NT2/D1 (cell line): ENCODE results near the gene OR2V1.

Source experiments
- SUZ12 ChIP-seq: IDR thresholded peaks from 2 replicates; pipeline ENCODE4 v1.6.1; 2011; ENCODE audit not compliant: insufficient read length, insufficient read depth; ENCODE audit errors: extremely low read depth
- YY1 ChIP-seq: IDR thresholded peaks from 2 replicates; pipeline ENCODE4 v1.6.1; 2011; ENCODE audit not compliant: insufficient read length, insufficient read depth
- ZNF274 ChIP-seq: IDR thresholded peaks from 2 replicates; pipeline ENCODE4 v1.6.1; 2011; ENCODE audit warnings: mild to moderate bottlenecking, low read depth, low read length

GRCh38 chr5:181087309-181087708 lies 43.7 kb downstream of the OR2V1 start:
- no peak for TF ChIP-seq ZNF274
- no peak for TF ChIP-seq YY1
- no peak for TF ChIP-seq SUZ12
